GM12874 (cell line): ENCODE data around the gene ARNT2.

Source experiments
- CTCF ChIP-seq: IDR thresholded peaks from 2 replicates; pipeline ENCODE4 v1.5.1; 2011; ENCODE audit warnings: low read depth, mild to moderate bottlenecking, control low read depth, low read length, moderate library complexity; ENCODE audit not compliant: insufficient read depth

ARNT2 gene

GRCh38 chr15:80609512-80609946, 205.3 kb downstream of the ARNT2 start:
- no peak for TF ChIP-seq CTCF

GRCh38 chr15:80611543-80612080, 207.4 kb downstream of the ARNT2 start:
- TF ChIP-seq CTCF = no peak

GRCh38 chr15:80612118-80612823, 208.1 kb downstream of the ARNT2 start:
- no peak for TF ChIP-seq CTCF

GRCh38 chr15:80613762-80614365, 209.7 kb downstream of the ARNT2 start:
- TF ChIP-seq CTCF = no peak

GRCh38 chr15:80614711-80615360, 210.7 kb downstream of the ARNT2 start:
- no peak for TF ChIP-seq CTCF

GRCh38 chr15:80615361-80615736, 211.2 kb downstream of the ARNT2 start:
- no peak for TF ChIP-seq CTCF

- no peak for TF ChIP-seq CTCF
Observed at GRCh38 chr15:80615783-80616391, 211.7 kb downstream of the ARNT2 start.
